ENCODE results near the gene SIPA1. TPM values are rescaled to one million over a fixed set of nuclear protein-coding genes. Genes with fewer than 3 reads are reported as not detected.

The SIPA1 gene
- total and polyA plus RNA-seq, 2 of the 13 experiments (the other 11 are each of a cell fraction or from before 2014, with no cell fraction given) = 5.8 to 7.7 TPM

DNA sequence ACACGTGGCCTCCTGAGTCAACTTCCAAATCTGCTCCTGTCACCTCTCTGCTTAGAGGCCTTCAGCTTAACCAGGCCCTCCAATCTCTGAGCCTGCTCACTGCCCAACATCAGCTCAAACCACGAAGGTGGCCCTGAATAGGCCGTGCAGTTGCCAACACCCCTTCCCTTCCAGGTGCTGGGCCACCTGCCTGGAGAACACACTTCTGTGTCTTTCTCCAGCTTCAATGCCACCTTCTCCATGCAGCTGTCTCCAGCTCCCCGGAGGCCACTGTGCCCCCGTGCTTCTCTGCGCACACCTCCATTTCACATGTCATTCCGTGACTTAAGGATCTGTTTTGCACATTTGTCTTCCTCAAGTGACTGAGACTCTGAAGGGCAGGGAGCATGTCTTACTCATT, 19.5 kb downstream of the SIPA1 start (continued):
- TF ChIP-seq, protein P1, sequence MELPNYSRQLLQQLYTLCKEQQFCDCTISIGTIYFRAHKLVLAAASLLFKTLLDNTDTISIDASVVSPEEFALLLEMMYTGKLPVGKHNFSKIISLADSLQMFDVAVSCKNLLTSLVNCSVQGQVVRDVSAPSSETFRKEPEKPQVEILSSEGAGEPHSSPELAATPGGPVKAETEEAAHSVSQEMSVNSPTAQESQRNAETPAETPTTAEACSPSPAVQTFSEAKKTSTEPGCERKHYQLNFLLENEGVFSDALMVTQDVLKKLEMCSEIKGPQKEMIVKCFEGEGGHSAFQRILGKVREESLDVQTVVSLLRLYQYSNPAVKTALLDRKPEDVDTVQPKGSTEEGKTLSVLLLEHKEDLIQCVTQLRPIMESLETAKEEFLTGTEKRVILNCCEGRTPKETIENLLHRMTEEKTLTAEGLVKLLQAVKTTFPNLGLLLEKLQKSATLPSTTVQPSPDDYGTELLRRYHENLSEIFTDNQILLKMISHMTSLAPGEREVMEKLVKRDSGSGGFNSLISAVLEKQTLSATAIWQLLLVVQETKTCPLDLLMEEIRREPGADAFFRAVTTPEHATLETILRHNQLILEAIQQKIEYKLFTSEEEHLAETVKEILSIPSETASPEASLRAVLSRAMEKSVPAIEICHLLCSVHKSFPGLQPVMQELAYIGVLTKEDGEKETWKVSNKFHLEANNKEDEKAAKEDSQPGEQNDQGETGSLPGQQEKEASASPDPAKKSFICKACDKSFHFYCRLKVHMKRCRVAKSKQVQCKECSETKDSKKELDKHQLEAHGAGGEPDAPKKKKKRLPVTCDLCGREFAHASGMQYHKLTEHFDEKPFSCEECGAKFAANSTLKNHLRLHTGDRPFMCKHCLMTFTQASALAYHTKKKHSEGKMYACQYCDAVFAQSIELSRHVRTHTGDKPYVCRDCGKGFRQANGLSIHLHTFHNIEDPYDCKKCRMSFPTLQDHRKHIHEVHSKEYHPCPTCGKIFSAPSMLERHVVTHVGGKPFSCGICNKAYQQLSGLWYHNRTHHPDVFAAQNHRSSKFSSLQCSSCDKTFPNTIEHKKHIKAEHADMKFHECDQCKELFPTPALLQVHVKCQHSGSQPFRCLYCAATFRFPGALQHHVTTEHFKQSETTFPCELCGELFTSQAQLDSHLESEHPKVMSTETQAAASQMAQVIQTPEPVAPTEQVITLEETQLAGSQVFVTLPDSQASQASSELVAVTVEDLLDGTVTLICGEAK (IDR thresholded peaks at IDR 0.05) = no peak
- TF ChIP-seq, protein P1 (CRISPR knock-in tag; IDR thresholded peaks at IDR 0.05) = no peak
- no peak for TF ChIP-seq BHLHE40 (IDR thresholded peaks at IDR 0.05; ENCODE audit: low read length)
- TF ChIP-seq, protein P2, sequence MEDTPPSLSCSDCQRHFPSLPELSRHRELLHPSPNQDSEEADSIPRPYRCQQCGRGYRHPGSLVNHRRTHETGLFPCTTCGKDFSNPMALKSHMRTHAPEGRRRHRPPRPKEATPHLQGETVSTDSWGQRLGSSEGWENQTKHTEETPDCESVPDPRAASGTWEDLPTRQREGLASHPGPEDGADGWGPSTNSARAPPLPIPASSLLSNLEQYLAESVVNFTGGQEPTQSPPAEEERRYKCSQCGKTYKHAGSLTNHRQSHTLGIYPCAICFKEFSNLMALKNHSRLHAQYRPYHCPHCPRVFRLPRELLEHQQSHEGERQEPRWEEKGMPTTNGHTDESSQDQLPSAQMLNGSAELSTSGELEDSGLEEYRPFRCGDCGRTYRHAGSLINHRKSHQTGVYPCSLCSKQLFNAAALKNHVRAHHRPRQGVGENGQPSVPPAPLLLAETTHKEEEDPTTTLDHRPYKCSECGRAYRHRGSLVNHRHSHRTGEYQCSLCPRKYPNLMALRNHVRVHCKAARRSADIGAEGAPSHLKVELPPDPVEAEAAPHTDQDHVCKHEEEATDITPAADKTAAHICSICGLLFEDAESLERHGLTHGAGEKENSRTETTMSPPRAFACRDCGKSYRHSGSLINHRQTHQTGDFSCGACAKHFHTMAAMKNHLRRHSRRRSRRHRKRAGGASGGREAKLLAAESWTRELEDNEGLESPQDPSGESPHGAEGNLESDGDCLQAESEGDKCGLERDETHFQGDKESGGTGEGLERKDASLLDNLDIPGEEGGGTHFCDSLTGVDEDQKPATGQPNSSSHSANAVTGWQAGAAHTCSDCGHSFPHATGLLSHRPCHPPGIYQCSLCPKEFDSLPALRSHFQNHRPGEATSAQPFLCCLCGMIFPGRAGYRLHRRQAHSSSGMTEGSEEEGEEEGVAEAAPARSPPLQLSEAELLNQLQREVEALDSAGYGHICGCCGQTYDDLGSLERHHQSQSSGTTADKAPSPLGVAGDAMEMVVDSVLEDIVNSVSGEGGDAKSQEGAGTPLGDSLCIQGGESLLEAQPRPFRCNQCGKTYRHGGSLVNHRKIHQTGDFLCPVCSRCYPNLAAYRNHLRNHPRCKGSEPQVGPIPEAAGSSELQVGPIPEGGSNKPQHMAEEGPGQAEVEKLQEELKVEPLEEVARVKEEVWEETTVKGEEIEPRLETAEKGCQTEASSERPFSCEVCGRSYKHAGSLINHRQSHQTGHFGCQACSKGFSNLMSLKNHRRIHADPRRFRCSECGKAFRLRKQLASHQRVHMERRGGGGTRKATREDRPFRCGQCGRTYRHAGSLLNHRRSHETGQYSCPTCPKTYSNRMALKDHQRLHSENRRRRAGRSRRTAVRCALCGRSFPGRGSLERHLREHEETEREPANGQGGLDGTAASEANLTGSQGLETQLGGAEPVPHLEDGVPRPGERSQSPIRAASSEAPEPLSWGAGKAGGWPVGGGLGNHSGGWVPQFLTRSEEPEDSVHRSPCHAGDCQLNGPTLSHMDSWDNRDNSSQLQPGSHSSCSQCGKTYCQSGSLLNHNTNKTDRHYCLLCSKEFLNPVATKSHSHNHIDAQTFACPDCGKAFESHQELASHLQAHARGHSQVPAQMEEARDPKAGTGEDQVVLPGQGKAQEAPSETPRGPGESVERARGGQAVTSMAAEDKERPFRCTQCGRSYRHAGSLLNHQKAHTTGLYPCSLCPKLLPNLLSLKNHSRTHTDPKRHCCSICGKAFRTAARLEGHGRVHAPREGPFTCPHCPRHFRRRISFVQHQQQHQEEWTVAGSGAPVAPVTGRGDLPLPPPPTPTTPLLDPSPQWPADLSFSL (CRISPR knock-in tag; IDR thresholded peaks at IDR 0.05) = no peak
